Colonic mucosa (tissue), 4 donors: ENCODE data around the gene ZNF75A. TPM values are rescaled to one million over a fixed set of nuclear protein-coding genes. Genes with fewer than 3 reads are reported as not detected.
A peak's percentile ranks its signal among the peaks of the same experiment; 100 is the strongest.

ENCODE experiments used
- DNase-seq: peaks from one replicate; pipeline ENCODE4 v3.0.0-alpha.2; 2020
- H3K27ac ChIP-seq: fragments of 200-600 bp; one replicate; pipeline ENCODE4 v1.8.0; 2021
- H3K27me3 ChIP-seq: fragments of 200-600 bp; one replicate; pipeline ENCODE4 v1.8.0; 2021
- H3K36me3 ChIP-seq: fragments of 200-600 bp; one replicate; pipeline ENCODE4 v1.8.0; 2021
- H3K4me1 ChIP-seq: fragments of 200-600 bp; one replicate; pipeline ENCODE4 v1.8.0; 2021; ENCODE audit warnings: mild to moderate bottlenecking
- H3K4me3 ChIP-seq: fragments of 200-600 bp; one replicate; pipeline ENCODE4 v1.8.0; 2021
- H3K9ac ChIP-seq, 2 donors: one replicate each; pipeline ENCODE4 v1.7.0; 2013; ENCODE audit warnings: control low read depth in 2 of 2, low read depth in 2 of 2, low read length in 2 of 2
- H3K9me3 ChIP-seq: fragments of 200-600 bp; one replicate; pipeline ENCODE4 v1.8.0; 2021
- intact Hi-C: fragments of 100-400 bp; cut with DNase I; formaldehyde crosslinking; loops from one replicate; pipeline ENCODE4 v1.14.1; 2022
- total RNA-seq, 2 donors: library from RNA; stranded (reverse); fragmentation: NEBNext Ultra II Directional in 1 of 2; extraction: Animal tissue kit (Norgen Biotek cat#: 25700) in 1 of 2; gene quantifications; one replicate each; pipeline ENCODE4 v1.2.1, GENCODE V29; 2021
- TF ChIP-seq, protein P1 (sequence below): fragments of 200-600 bp; IDR thresholded peaks from one replicate; pipeline ENCODE4 v1.8.0; 2022; ENCODE audit warnings: antibody characterized with exemption, mild to moderate bottlenecking
- donor health status: healthy.
- donor health status: DM: no; HTN: no; CAD: no.
- donor health status: DM: no; HTN: no; CAD: no.

ZNF75A gene
- total RNA-seq, 2 donors from 2014 or later = 14.2 to 20.5 TPM

DNA sequence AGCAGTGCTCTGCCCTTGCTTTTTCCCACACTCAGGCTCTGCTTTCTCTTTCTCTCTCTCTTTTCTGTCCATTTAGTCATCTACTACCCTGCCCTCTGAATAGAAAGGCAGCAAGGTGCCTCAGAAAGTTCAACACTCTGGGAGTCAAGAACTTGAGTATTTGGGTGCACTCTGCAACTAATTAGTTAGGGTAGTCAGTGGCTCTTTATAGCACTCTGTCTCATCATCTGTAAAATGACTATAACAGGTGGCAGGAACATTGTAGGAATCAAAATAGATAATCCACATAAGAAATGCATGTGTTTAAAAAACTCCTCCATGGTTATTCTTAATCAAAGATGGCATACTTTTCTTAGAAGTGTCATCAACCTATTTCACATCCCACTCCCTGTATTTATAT lies 57.6 kb downstream of the ZNF75A start:
- Histone ChIP-seq H3K36me3 (no peaks in the 10 kb centered on the region), H3K9me3 (no peaks in the 10 kb centered on the region)

DNA sequence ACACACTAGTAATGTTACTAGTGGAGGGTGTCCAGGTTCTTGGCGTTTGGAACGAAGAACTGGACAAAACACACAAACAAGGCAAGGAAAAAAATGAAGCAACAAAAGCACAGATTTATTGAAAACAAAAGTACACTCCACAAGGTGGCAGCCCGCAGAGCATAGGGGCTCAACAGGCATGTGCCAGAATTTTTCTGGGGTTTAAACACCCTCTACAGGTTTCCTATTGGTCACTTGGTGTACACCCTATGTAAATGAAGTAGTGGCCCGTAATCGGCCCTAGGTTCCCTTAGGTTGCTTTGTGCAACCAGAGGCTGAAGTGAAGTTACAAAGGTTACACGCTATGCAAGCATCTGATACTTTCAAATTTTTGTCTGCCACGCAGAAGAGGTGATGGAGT lies 58.5 kb downstream of the ZNF75A start:
- H3K27ac ChIP-seq = no peak overlapping the region
- H3K4me3 ChIP-seq = no peak overlapping the region
- H3K36me3 ChIP-seq = no peaks in the 10 kb centered on the region
- no peak overlapping the region for H3K9ac ChIP-seq
- H3K4me1 ChIP-seq = no peaks in the 10 kb centered on the region
- intact Hi-C loops = no loop called here
- TF ChIP-seq, protein P1, sequence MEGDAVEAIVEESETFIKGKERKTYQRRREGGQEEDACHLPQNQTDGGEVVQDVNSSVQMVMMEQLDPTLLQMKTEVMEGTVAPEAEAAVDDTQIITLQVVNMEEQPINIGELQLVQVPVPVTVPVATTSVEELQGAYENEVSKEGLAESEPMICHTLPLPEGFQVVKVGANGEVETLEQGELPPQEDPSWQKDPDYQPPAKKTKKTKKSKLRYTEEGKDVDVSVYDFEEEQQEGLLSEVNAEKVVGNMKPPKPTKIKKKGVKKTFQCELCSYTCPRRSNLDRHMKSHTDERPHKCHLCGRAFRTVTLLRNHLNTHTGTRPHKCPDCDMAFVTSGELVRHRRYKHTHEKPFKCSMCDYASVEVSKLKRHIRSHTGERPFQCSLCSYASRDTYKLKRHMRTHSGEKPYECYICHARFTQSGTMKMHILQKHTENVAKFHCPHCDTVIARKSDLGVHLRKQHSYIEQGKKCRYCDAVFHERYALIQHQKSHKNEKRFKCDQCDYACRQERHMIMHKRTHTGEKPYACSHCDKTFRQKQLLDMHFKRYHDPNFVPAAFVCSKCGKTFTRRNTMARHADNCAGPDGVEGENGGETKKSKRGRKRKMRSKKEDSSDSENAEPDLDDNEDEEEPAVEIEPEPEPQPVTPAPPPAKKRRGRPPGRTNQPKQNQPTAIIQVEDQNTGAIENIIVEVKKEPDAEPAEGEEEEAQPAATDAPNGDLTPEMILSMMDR = no peak
- no peaks in the 10 kb centered on the region for H3K9me3 ChIP-seq
- H3K27me3 ChIP-seq = no peaks in the 10 kb centered on the region
- DNase-seq = no peak

More for the DNA sequence above, 57.6 kb downstream of the ZNF75A start:
- no peak overlapping the region for H3K9ac ChIP-seq
- no peaks in the 10 kb centered on the region for H3K27me3 ChIP-seq
- no peak for DNase-seq
- no peak overlapping the region for H3K4me3 ChIP-seq
- intact Hi-C loops = no loop called here
- H3K27ac ChIP-seq = no peak overlapping the region
- H3K4me1 ChIP-seq = no peaks in the 10 kb centered on the region
- TF ChIP-seq, protein P1 = no peak

- TF ChIP-seq, protein P1 = no peak
- H3K36me3 ChIP-seq = no peaks in the 10 kb centered on the region
- no peaks in the 10 kb centered on the region for H3K9me3 ChIP-seq
- DNase-seq = peak; percentile 91
- H3K4me3 ChIP-seq = peak overlapping the region; percentile 26
- intact Hi-C loops = no loop called here
- no peaks in the 10 kb centered on the region for H3K27me3 ChIP-seq
- H3K4me1 ChIP-seq = no peaks in the 10 kb centered on the region
- H3K27ac ChIP-seq = no peak overlapping the region
- peak overlapping the region in 1 of 2 donors; percentile 35 for H3K9ac ChIP-seq
Measured at GRCh38 chr16:3364774-3365427, 59.6 kb downstream of the ZNF75A start.

Other genes starting within 250 kb of the ZNF75A start
- gene IL32, start 239.9 kb upstream of the ZNF75A start, total RNA-seq = 100 to 1,000 TPM; 256 to 329 TPM
- gene ZSCAN10, start 206.2 kb upstream of the ZNF75A start, total RNA-seq = under 1 TPM in 1 of 2 donors, not detected in 1; 0.86 TPM
- 10 to 100 TPM in 1 of 2 donors, 1 to 10 TPM in 1; 9.9 to 10.5 TPM for gene ZNF205, start 192.9 kb upstream of the ZNF75A start, total RNA-seq
- gene ZNF213, start 170.5 kb upstream of the ZNF75A start, total RNA-seq = 10 to 100 TPM; 12.4 to 20.4 TPM
- not detected for gene OR1F1, start 117.3 kb upstream of the ZNF75A start, total RNA-seq
- gene ZNF200, start 70.3 kb upstream of the ZNF75A start, total RNA-seq = 1 to 10 TPM; 7.1 to 7.2 TPM
- gene MEFV, start 48.9 kb upstream of the ZNF75A start, total RNA-seq = 1 to 10 TPM in 1 of 2 donors, under 1 TPM in 1; 0.57 to 1.1 TPM
- 10 to 100 TPM; 19.5 to 27.2 TPM for gene ZNF263, start 22.0 kb upstream of the ZNF75A start, total RNA-seq
- gene TIGD7, start 67 bp upstream of the ZNF75A start, total RNA-seq = 1 to 10 TPM; 2.1 to 3.1 TPM
- not detected for gene OR2C1, start 50.4 kb downstream of the ZNF75A start, total RNA-seq
- gene ZSCAN32, start 95.5 kb downstream of the ZNF75A start, total RNA-seq = 1 to 10 TPM; 7.2 to 7.5 TPM
- 1 to 10 TPM; 6.7 to 6.8 TPM for gene ZNF174, start 95.7 kb downstream of the ZNF75A start, total RNA-seq
- gene ZNF597, start 138.0 kb downstream of the ZNF75A start, total RNA-seq = 1 to 10 TPM; 1.4 to 1.7 TPM
- 10 to 100 TPM; 56.8 to 68.6 TPM for gene NAA60, start 138.2 kb downstream of the ZNF75A start, total RNA-seq
- gene C16orf90, start 190.0 kb downstream of the ZNF75A start, total RNA-seq = not detected
- 10 to 100 TPM in 1 of 2 donors, 1 to 10 TPM in 1; 7.9 to 10.8 TPM for gene CLUAP1, start 195.5 kb downstream of the ZNF75A start, total RNA-seq